Measurements from ENCODE around the gene TTC29.
"Not testable (repeated sequence)": the region's sequence is repeated elsewhere in the genome, so short reads cannot be mapped to it uniquely, and the experiment has no call there.

TTC29 gene

GRCh38 chr4:146857298-146857697 lies 88.4 kb downstream of the TTC29 start:
- DNase-seq (ENCODE audit: low spot score) (no peak), FAIRE-seq (no peak)

- DNase-seq (ENCODE audit: low spot score) (no peak), FAIRE-seq (no peak)
These were observed 89.9 kb downstream of the TTC29 start for GRCh38 chr4:146855761-146856160.

- no peak for FAIRE-seq
These were observed 93.3 kb downstream of the TTC29 start for GRCh38 chr4:146852360-146852759.

GRCh38 chr4:146847345-146847744 lies 98.3 kb downstream of the TTC29 start:
- DNase-seq (ENCODE audit: low spot score) (no peak), FAIRE-seq (no peak)

More at GRCh38 chr4:146852360-146852759, 93.3 kb downstream of the TTC29 start:
- no peak for DNase-seq (ENCODE audit: low spot score)

- DNase-seq (ENCODE audit: low spot score) (no peak), FAIRE-seq (no peak)
These were observed 98.8 kb downstream of the TTC29 start for GRCh38 chr4:146846882-146847281.

GRCh38 chr4:146844761-146845160 lies 100.9 kb downstream of the TTC29 start:
- DNase-seq (ENCODE audit: low spot score): no peak

GRCh38 chr4:146842876-146843275 lies 102.8 kb downstream of the TTC29 start:
- FAIRE-seq (no peak), DNase-seq (ENCODE audit: low spot score) (no peak)

More at GRCh38 chr4:146844761-146845160, 100.9 kb downstream of the TTC29 start:
- no peak for FAIRE-seq

GRCh38 chr4:146840731-146841130 lies 104.9 kb downstream of the TTC29 start:
- FAIRE-seq (no peak), DNase-seq (ENCODE audit: low spot score) (no peak)

GRCh38 chr4:146835096-146835495 lies 110.6 kb downstream of the TTC29 start:
- no peak for DNase-seq (ENCODE audit: low spot score)
- no peak for FAIRE-seq

GRCh38 chr4:146834263-146835034 lies 111.2 kb downstream of the TTC29 start:
- DNase-seq (ENCODE audit: low spot score) (no peak), FAIRE-seq (no peak)

GRCh38 chr4:146833530-146833929 lies 112.1 kb downstream of the TTC29 start:
- FAIRE-seq (no peak), DNase-seq (ENCODE audit: low spot score) (no peak)

GRCh38 chr4:146822980-146823379 lies 122.7 kb downstream of the TTC29 start:
- not testable (repeated sequence) for FAIRE-seq; DNase-seq (ENCODE audit: low spot score)

- FAIRE-seq (no peak), DNase-seq (ENCODE audit: low spot score) (no peak)
These were observed 130.9 kb downstream of the TTC29 start for GRCh38 chr4:146814750-146815149.

- FAIRE-seq: no peak
- no peak for DNase-seq (ENCODE audit: low spot score)
These were observed 150.0 kb downstream of the TTC29 start for GRCh38 chr4:146795711-146796110.

- DNase-seq (ENCODE audit: low spot score) (no peak), FAIRE-seq (no peak)
These were observed 151.9 kb downstream of the TTC29 start for GRCh38 chr4:146793727-146794126.

- no peak for DNase-seq (ENCODE audit: low spot score)
- FAIRE-seq: no peak
These were observed 154.2 kb downstream of the TTC29 start for GRCh38 chr4:146791439-146791838.

- no peak for DNase-seq (ENCODE audit: low spot score)
- no peak for FAIRE-seq
These were observed 155.1 kb downstream of the TTC29 start for GRCh38 chr4:146790515-146790914.

- FAIRE-seq (no peak), DNase-seq (ENCODE audit: low spot score) (no peak)
These were observed 157.9 kb downstream of the TTC29 start for GRCh38 chr4:146787731-146788130.

GRCh38 chr4:146776691-146777090 lies 169.0 kb downstream of the TTC29 start:
- FAIRE-seq: no peak
- DNase-seq (ENCODE audit: low spot score): no peak

GRCh38 chr4:146763560-146763959 lies 182.1 kb downstream of the TTC29 start:
- FAIRE-seq (no peak), DNase-seq (ENCODE audit: low spot score) (no peak)

GRCh38 chr4:146762016-146762415 lies 183.6 kb downstream of the TTC29 start:
- DNase-seq (ENCODE audit: low spot score) (no peak), FAIRE-seq (no peak)

- DNase-seq (ENCODE audit: low spot score): no peak
These were observed 203.2 kb downstream of the TTC29 start for GRCh38 chr4:146742416-146742815.

GRCh38 chr4:146739182-146739581 lies 206.5 kb downstream of the TTC29 start:
- FAIRE-seq: no peak
- no peak for DNase-seq (ENCODE audit: low spot score)

More at GRCh38 chr4:146742416-146742815, 203.2 kb downstream of the TTC29 start:
- no peak for FAIRE-seq

Data from RCC 7860 (cell line).